IMR-90 (cell line): ENCODE results near the gene PPP2R1A.
"Not testable (repeated sequence)": the region's sequence is repeated elsewhere in the genome, so short reads cannot be mapped to it uniquely, and the experiment has no call there.

Experiments
- CTCF ChIP-seq: conservative IDR thresholded peaks from 2 replicates; pipeline ENCODE4 v1.5.1; 2012; ENCODE audit warnings: mild to moderate bottlenecking, low read depth, low read length, improper control_type of control experiment
- ELK1 ChIP-seq: fragments of 150-350 bp; IDR thresholded peaks from 2 replicates; pipeline ENCODE4 v1.6.1; 2016; ENCODE audit warnings: low read depth, mild to moderate bottlenecking, low read length, moderate library complexity, borderline replicate concordance
- FOS ChIP-seq: fragments of 150-350 bp; IDR thresholded peaks from 2 replicates; pipeline ENCODE4 v1.6.1; 2016; ENCODE audit warnings: low read depth, low read length
- RAD21 ChIP-seq: IDR thresholded peaks from 2 replicates; pipeline ENCODE4 v1.6.1; 2012; ENCODE audit warnings: low read length, improper control_type of control experiment

GRCh38 chr19:52265556-52265955 lies 75.7 kb downstream of the PPP2R1A start:
- TF ChIP-seq CTCF, RAD21, FOS, ELK1: not testable (repeated sequence)
